AG04450 (cell line): Measurements from ENCODE around the gene ABHD1. TPM values are rescaled to one million over a fixed set of nuclear protein-coding genes. Genes with fewer than 3 reads are reported as not detected.

Experiments
- CTCF ChIA-PET: fragments of 300-600, 350-600 bp; formaldehyde crosslinking; extraction: SDS; loops from one replicate; lab custom pipeline; 2022; ENCODE audit warnings: antibody characterized with exemption, inconsistent platforms; lab: Charles Lee
- POLR2A ChIA-PET: fragments of 350-600 bp; formaldehyde crosslinking; extraction: SDS; loops from one replicate; lab custom pipeline; 2021; ENCODE audit warnings: antibody characterized with exemption, inconsistent platforms; lab: Yijun Ruan, JAX
- DNase-seq: peaks from one replicate; pipeline ENCODE4 v3.0.0-alpha.2; 2011; ENCODE audit warnings: low read depth, low spot score
- H3K27ac ChIP-seq: one replicate; pipeline ENCODE4 v1.5.1; 2012; ENCODE audit warnings: low read depth, low read length, control low read depth
- H3K27me3 ChIP-seq: one replicate; pipeline ENCODE4 v1.6.0; 2012; ENCODE audit warnings: low read length; ENCODE audit not compliant: control insufficient read depth, insufficient read depth
- H3K4me3 ChIP-seq: 2 replicates; pipeline ENCODE4 v1.5.1; 2011; ENCODE audit warnings: mild to moderate bottlenecking, low read depth, low read length, control low read depth
- H3K9me3 ChIP-seq: 2 replicates; pipeline ENCODE4 v1.5.1; 2012; ENCODE audit warnings: low read length; ENCODE audit not compliant: control insufficient read depth, insufficient read depth
- polyA plus RNA-seq: library from polyadenylated mRNA; depleted of rRNA; stranded (reverse); fragments of >200 nt; gene quantifications from 2 replicates; pipeline ENCODE4 v1.2.3, GENCODE V29; 2011
- TF ChIP-seq, protein P1 (sequence below): IDR thresholded peaks from 2 replicates; pipeline ENCODE4 v1.5.1; 2011; ENCODE audit warnings: low read depth, low read length, control low read depth, inconsistent platforms

Gene ABHD1
- polyA plus RNA-seq, 1 experiment, result 0.10 TPM

DNA sequence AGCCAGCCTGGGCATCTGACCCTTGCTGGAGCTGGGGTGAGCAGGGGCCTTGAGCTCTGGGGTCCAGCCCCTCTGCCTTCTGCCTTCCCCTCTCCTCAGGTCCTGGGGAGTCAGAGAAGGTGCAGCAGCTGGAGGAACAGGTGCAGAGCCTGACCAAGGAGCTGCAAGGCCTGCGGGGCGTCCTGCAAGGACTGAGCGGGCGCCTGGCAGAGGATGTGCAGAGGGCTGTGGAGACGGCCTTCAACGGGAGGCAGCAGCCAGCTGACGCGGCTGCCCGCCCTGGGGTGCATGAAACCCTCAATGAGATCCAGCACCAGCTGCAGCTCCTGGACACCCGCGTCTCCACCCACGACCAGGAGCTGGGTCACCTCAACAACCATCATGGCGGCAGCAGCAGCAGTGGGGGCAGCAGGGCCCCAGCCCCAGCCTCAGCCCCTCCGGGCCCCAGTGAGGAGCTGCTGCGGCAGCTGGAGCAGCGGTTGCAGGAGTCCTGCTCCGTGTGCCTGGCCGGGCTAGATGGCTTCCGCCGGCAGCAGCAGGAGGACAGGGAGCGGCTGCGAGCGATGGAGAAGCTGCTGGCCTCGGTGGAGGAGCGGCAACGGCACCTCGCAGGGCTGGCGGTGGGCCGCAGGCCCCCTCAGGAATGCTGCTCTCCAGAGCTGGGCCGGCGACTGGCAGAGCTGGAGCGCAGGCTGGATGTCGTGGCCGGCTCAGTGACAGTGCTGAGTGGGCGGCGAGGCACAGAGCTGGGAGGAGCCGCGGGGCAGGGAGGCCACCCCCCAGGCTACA lies 41.4 kb upstream of the ABHD1 start:
- no peak for DNase-seq
- TF ChIP-seq, protein P1, sequence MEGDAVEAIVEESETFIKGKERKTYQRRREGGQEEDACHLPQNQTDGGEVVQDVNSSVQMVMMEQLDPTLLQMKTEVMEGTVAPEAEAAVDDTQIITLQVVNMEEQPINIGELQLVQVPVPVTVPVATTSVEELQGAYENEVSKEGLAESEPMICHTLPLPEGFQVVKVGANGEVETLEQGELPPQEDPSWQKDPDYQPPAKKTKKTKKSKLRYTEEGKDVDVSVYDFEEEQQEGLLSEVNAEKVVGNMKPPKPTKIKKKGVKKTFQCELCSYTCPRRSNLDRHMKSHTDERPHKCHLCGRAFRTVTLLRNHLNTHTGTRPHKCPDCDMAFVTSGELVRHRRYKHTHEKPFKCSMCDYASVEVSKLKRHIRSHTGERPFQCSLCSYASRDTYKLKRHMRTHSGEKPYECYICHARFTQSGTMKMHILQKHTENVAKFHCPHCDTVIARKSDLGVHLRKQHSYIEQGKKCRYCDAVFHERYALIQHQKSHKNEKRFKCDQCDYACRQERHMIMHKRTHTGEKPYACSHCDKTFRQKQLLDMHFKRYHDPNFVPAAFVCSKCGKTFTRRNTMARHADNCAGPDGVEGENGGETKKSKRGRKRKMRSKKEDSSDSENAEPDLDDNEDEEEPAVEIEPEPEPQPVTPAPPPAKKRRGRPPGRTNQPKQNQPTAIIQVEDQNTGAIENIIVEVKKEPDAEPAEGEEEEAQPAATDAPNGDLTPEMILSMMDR, result no peak
- Histone ChIP-seq H3K9me3 (no peaks in the 10 kb centered on the region; the same call in 1 of the 2 replicates), H3K4me3 (no peak overlapping the region), H3K27me3 (no peaks in the 10 kb centered on the region), H3K27ac (no peak overlapping the region)
- CTCF ChIA-PET, result interaction anchor here (1.0 kb wide), 1 partner anchor 32 kb away, joined by 5 read pairs; no protein-coding TSS in a partner anchor
- POLR2A ChIA-PET, result interaction anchor here (0.6 to 7.7 kb wide), 4 partner anchors 10 to 83 kb away, joined by 3 to 53 read pairs (median 16); partner anchors contain the start of genes AGBL5 and OST4

DNA sequence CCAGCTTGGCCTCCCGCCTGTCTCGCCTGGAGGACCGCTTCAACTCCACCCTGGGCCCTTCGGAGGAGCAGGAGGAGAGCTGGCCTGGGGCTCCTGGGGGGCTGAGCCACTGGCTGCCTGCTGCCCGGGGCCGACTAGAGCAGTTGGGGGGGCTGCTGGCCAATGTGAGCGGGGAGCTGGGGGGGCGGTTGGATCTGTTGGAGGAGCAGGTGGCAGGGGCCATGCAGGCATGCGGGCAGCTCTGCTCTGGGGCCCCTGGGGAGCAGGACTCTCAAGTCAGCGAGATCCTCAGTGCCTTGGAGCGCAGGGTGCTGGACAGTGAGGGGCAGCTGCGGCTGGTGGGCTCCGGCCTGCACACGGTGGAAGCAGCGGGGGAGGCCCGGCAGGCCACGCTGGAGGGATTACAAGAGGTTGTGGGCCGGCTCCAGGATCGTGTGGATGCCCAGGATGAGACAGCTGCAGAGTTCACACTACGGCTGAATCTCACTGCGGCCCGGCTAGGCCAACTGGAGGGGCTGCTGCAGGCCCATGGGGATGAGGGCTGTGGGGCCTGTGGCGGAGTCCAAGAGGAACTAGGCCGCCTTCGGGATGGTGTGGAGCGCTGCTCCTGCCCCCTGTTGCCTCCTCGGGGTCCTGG lies 40.7 kb upstream of the ABHD1 start:
- TF ChIP-seq, protein P1, result no peak
- no peaks in the 10 kb centered on the region; the same call in 1 of the 2 replicates for H3K9me3 ChIP-seq
- H3K27me3 ChIP-seq, result no peaks in the 10 kb centered on the region
- POLR2A ChIA-PET, result interaction anchor here (0.6 to 7.7 kb wide), 2 partner anchors 31 to 82 kb away, joined by 3 to 53 read pairs; partner anchors contain the start of gene AGBL5
- no peak for DNase-seq
- H3K27ac ChIP-seq, result no peak overlapping the region
- H3K4me3 ChIP-seq, result no peak overlapping the region
- CTCF ChIA-PET, result no interaction called here

DNA sequence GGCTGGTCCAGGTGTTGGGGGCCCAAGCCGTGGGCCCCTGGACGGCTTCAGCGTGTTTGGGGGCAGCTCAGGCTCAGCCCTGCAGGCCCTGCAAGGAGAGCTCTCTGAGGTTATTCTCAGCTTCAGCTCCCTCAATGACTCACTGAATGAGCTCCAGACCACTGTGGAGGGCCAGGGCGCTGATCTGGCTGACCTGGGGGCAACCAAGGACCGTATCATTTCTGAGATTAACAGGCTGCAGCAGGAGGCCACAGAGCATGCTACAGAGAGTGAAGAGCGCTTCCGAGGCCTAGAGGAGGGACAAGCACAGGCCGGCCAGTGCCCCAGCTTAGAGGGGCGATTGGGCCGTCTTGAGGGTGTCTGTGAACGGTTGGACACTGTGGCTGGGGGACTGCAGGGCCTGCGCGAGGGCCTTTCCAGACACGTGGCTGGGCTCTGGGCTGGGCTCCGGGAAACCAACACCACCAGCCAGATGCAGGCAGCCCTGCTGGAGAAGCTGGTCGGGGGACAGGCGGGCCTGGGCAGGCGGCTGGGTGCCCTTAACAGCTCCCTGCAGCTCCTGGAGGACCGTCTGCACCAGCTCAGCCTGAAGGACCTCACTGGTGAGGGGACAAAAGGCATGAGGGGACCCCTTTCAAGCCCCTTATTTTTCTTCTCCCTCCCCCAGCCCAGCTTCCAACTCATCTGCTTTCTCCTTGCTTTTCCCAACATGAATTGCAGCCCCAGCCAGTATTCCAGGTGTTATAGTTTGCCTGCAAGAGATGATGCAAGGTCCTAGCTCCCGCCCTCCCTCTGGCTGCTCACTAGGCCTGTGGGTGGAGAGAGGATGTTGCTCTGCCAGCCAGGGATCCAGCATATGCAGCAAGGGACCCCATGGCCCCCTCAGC lies 40.0 kb upstream of the ABHD1 start:
- POLR2A ChIA-PET, result interaction anchor here (0.7 to 7.7 kb wide), 3 partner anchors 11 to 32 kb away, joined by 4 to 53 read pairs (median 11); partner anchors contain the start of genes AGBL5 and OST4
- Histone ChIP-seq H3K4me3 (no peak overlapping the region), H3K27ac (no peak overlapping the region), H3K9me3 (no peaks in the 10 kb centered on the region; the same call in 1 of the 2 replicates), H3K27me3 (no peaks in the 10 kb centered on the region)
- CTCF ChIA-PET, result no interaction called here
- TF ChIP-seq, protein P1, result no peak
- DNase-seq, result no peak

DNA sequence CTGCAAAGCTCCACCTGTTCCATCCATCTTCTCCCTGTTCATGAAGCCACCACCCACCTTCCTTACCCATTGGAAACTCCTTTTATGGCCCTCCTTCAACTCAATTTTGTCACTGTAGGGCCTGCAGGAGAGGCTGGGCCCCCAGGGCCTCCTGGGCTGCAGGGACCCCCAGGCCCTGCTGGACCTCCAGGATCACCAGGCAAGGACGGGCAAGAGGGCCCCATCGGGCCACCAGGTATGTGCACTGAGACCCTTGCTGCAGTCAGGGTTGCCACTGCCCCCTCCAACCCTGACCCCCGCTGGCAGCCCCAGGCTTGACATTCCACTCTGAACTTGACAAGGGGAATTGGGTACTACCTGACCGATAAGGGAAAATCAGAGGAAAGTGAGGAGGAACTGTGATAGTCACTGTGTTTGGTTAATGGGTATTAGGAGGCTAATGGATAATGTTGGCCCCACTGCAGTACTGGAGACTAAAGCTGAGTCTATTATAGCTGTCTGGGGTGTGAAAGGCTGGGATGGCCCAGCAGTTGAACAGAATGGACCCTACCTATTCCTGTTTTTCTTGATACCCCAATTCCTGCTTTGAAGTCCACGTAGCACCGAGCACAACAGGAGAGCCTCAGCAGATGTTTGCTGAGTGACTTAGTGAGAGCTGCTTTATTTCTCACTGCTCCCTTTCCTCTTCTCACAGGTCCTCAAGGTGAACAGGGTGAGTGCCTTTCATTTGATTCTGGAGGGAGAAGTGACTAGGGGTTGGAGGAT lies 39.1 kb upstream of the ABHD1 start:
- H3K27me3 ChIP-seq, result no peaks in the 10 kb centered on the region
- no peak for DNase-seq
- TF ChIP-seq, protein P1, result no peak
- H3K9me3 ChIP-seq, result no peaks in the 10 kb centered on the region; the same call in 1 of the 2 replicates
- ChIA-PET POLR2A (interaction anchor here (0.6 to 7.7 kb wide), 4 partner anchors 12 to 235 kb away, joined by 4 to 53 read pairs (median 8); partner anchors contain the start of genes AGBL5 and OST4), CTCF (no interaction called here)
- no peak overlapping the region for H3K27ac ChIP-seq
- H3K4me3 ChIP-seq, result no peak overlapping the region
